ENCODE measurements around the gene NRCAM. TPM values are rescaled to one million over a fixed set of nuclear protein-coding genes. Genes with fewer than 3 reads are reported as not detected.

The NRCAM gene
- polyA plus RNA-seq, 1 donor from 2014 or later: 0.49 TPM

- peaks cover 4% of the 10 kb centered on the region for H3K27me3 Mint-ChIP-seq
- peaks cover 1% of the 10 kb centered on the region for H3K36me3 Mint-ChIP-seq
- no peaks in the 10 kb centered on the region for H3K4me1 Mint-ChIP-seq
- H3K27ac Mint-ChIP-seq: no peak overlapping the region
- H3K9me3 Mint-ChIP-seq: no peaks in the 10 kb centered on the region
- no peak overlapping the region for H3K4me3 Mint-ChIP-seq
Observed at GRCh38 chr7:108249453-108249852, 206.8 kb downstream of the NRCAM start.

GRCh38 chr7:108248821-108249220 is 207.4 kb downstream of the NRCAM start:
- Mint-ChIP-seq H3K4me1 (no peaks in the 10 kb centered on the region), H3K9me3 (no peaks in the 10 kb centered on the region), H3K27me3 (peaks cover 4% of the 10 kb centered on the region), H3K27ac (no peak overlapping the region), H3K4me3 (no peak overlapping the region), H3K36me3 (peaks cover 1% of the 10 kb centered on the region)

- Mint-ChIP-seq H3K27me3 (peaks cover 4% of the 10 kb centered on the region), H3K27ac (no peak overlapping the region), H3K36me3 (peaks cover 1% of the 10 kb centered on the region), H3K4me3 (no peak overlapping the region), H3K9me3 (no peaks in the 10 kb centered on the region), H3K4me1 (no peaks in the 10 kb centered on the region)
Observed at GRCh38 chr7:108248418-108248817, 207.8 kb downstream of the NRCAM start.

- H3K4me3 Mint-ChIP-seq: no peak overlapping the region
Observed at GRCh38 chr7:108247614-108248013, 208.6 kb downstream of the NRCAM start.

GRCh38 chr7:108246227-108246837 is 209.9 kb downstream of the NRCAM start:
- Mint-ChIP-seq H3K4me3 (no peak overlapping the region), H3K27me3 (peaks cover 1% of the 10 kb centered on the region), H3K27ac (no peak overlapping the region), H3K4me1 (no peaks in the 10 kb centered on the region), H3K9me3 (no peaks in the 10 kb centered on the region), H3K36me3 (peaks cover 1% of the 10 kb centered on the region)

More at GRCh38 chr7:108247614-108248013, 208.6 kb downstream of the NRCAM start:
- H3K27me3 Mint-ChIP-seq: peaks cover 4% of the 10 kb centered on the region
- peaks cover 1% of the 10 kb centered on the region for H3K36me3 Mint-ChIP-seq
- no peak overlapping the region for H3K27ac Mint-ChIP-seq
- H3K4me1 Mint-ChIP-seq: no peaks in the 10 kb centered on the region
- no peaks in the 10 kb centered on the region for H3K9me3 Mint-ChIP-seq

- H3K4me3 Mint-ChIP-seq: no peak overlapping the region
- peaks cover 1% of the 10 kb centered on the region for H3K36me3 Mint-ChIP-seq
- no peak overlapping the region for H3K27ac Mint-ChIP-seq
- no peaks in the 10 kb centered on the region for H3K9me3 Mint-ChIP-seq
- no peaks in the 10 kb centered on the region for H3K4me1 Mint-ChIP-seq
- H3K27me3 Mint-ChIP-seq: peaks cover 3% of the 10 kb centered on the region
Observed at GRCh38 chr7:108245523-108246226, 210.6 kb downstream of the NRCAM start.

- no peaks in the 10 kb centered on the region for H3K9me3 Mint-ChIP-seq
- H3K36me3 Mint-ChIP-seq: peaks cover 1% of the 10 kb centered on the region
- H3K27ac Mint-ChIP-seq: no peak overlapping the region
- H3K4me3 Mint-ChIP-seq: no peak overlapping the region
- peaks cover 3% of the 10 kb centered on the region for H3K27me3 Mint-ChIP-seq
- H3K4me1 Mint-ChIP-seq: peaks cover 0 to 2% (median 0%) of the 10 kb centered on the region in 3 donors
Observed at GRCh38 chr7:108244110-108244509, 212.1 kb downstream of the NRCAM start.

- Mint-ChIP-seq H3K27me3 (peaks cover 2% of the 10 kb centered on the region), H3K36me3 (peaks cover under 1% of the 10 kb centered on the region), H3K4me1 (peaks cover 0 to 2% (median 0%) of the 10 kb centered on the region in 3 donors), H3K9me3 (peaks cover 0 to 2% (median 0%) of the 10 kb centered on the region in 3 donors), H3K4me3 (no peak overlapping the region), H3K27ac (peak overlapping the region in 1 of 3 donors; percentile 34)
Observed at GRCh38 chr7:108239501-108240225, 216.6 kb downstream of the NRCAM start.

GRCh38 chr7:108236681-108237415 is 219.4 kb downstream of the NRCAM start:
- H3K4me3 Mint-ChIP-seq: no peak overlapping the region
- peaks cover 2% of the 10 kb centered on the region for H3K27me3 Mint-ChIP-seq
- peaks cover 0 to 2% (median 2%) of the 10 kb centered on the region in 3 donors for H3K4me1 Mint-ChIP-seq
- H3K9me3 Mint-ChIP-seq: peaks cover 0 to 2% (median 0%) of the 10 kb centered on the region in 3 donors
- no peak overlapping the region for H3K27ac Mint-ChIP-seq
- H3K36me3 Mint-ChIP-seq: no peaks in the 10 kb centered on the region

GRCh38 chr7:108235451-108236061 is 220.7 kb downstream of the NRCAM start:
- H3K4me3 Mint-ChIP-seq: no peak overlapping the region
- peaks cover 0 to 2% (median 0%) of the 10 kb centered on the region in 3 donors for H3K9me3 Mint-ChIP-seq
- peaks cover 0 to 2% (median 2%) of the 10 kb centered on the region in 3 donors for H3K4me1 Mint-ChIP-seq
- no peaks in the 10 kb centered on the region for H3K27me3 Mint-ChIP-seq
- H3K27ac Mint-ChIP-seq: no peak overlapping the region
- no peaks in the 10 kb centered on the region for H3K36me3 Mint-ChIP-seq

GRCh38 chr7:108234971-108235450 is 221.2 kb downstream of the NRCAM start:
- Mint-ChIP-seq H3K36me3 (no peaks in the 10 kb centered on the region), H3K27me3 (no peaks in the 10 kb centered on the region), H3K4me1 (peaks cover 0 to 2% (median 2%) of the 10 kb centered on the region in 3 donors), H3K9me3 (peaks cover 0 to 2% (median 0%) of the 10 kb centered on the region in 3 donors), H3K4me3 (no peak overlapping the region), H3K27ac (no peak overlapping the region)

GRCh38 chr7:108234281-108234680 is 222.0 kb downstream of the NRCAM start:
- Mint-ChIP-seq H3K4me1 (peaks cover 0 to 2% (median 1%) of the 10 kb centered on the region in 3 donors), H3K4me3 (no peak overlapping the region), H3K27ac (no peak overlapping the region), H3K36me3 (no peaks in the 10 kb centered on the region), H3K27me3 (no peaks in the 10 kb centered on the region), H3K9me3 (peaks cover 0 to 2% (median 0%) of the 10 kb centered on the region in 3 donors)

- no peak overlapping the region for H3K4me3 Mint-ChIP-seq
- H3K27me3 Mint-ChIP-seq: no peaks in the 10 kb centered on the region
- peaks cover 0 to 2% (median 0%) of the 10 kb centered on the region in 3 donors for H3K9me3 Mint-ChIP-seq
- no peak overlapping the region for H3K27ac Mint-ChIP-seq
- H3K36me3 Mint-ChIP-seq: no peaks in the 10 kb centered on the region
- peaks cover 0 to 2% (median 0%) of the 10 kb centered on the region in 3 donors for H3K4me1 Mint-ChIP-seq
Observed at GRCh38 chr7:108232076-108232475, 224.2 kb downstream of the NRCAM start.

GRCh38 chr7:108231221-108231620 is 225.0 kb downstream of the NRCAM start:
- peaks cover 0 to 2% (median 0%) of the 10 kb centered on the region in 3 donors for H3K9me3 Mint-ChIP-seq
- H3K4me3 Mint-ChIP-seq: no peak overlapping the region
- no peak overlapping the region for H3K27ac Mint-ChIP-seq
- no peaks in the 10 kb centered on the region for H3K36me3 Mint-ChIP-seq
- peaks cover 0 to 2% (median 0%) of the 10 kb centered on the region in 3 donors for H3K4me1 Mint-ChIP-seq
- H3K27me3 Mint-ChIP-seq: no peaks in the 10 kb centered on the region
